Keratinocyte (primary cell): ENCODE measurements around the gene SEL1L3. TPM values are rescaled to one million over a fixed set of nuclear protein-coding genes. Genes with fewer than 3 reads are reported as not detected.

ENCODE experiments used
- DNase-seq: peaks from one replicate; pipeline ENCODE4 v3.0.0-alpha.2; 2011; ENCODE audit warnings: low read depth, missing footprints, low spot score
- FAIRE-seq: peaks from 2 replicates; lab custom pipeline; 2011; peaks lifted over from hg19 to GRCh38; lab: Jason Lieb, UNC
- H2AFZ ChIP-seq: 2 replicates; pipeline ENCODE4 v1.6.0; 2012; ENCODE audit warnings: low read length, control low read depth, inconsistent platforms; ENCODE audit not compliant: control insufficient read depth
- H3K27ac ChIP-seq: 2 replicates; pipeline ENCODE4 v1.5.1; 2011; ENCODE audit warnings: low read length; ENCODE audit not compliant: control insufficient read depth, insufficient read depth
- H3K27me3 ChIP-seq: 3 replicates; pipeline ENCODE4 v1.6.0; 2011; ENCODE audit warnings: low read length; ENCODE audit not compliant: control insufficient read depth, insufficient read depth; ENCODE audit errors: extremely low read depth
- H3K36me3 ChIP-seq, 2 experiments: 2 replicates in 1 of 2; 3 replicates in 1 of 2; pipeline ENCODE4 v1.5.1; 2011; ENCODE audit warnings: low read length in 2 of 2, mild to moderate bottlenecking in 1 of 2; ENCODE audit not compliant: control insufficient read depth in 2 of 2, insufficient read depth in 2 of 2; ENCODE audit errors: extremely low read depth in 1 of 2
- H3K4me1 ChIP-seq: 3 replicates; pipeline ENCODE4 v1.5.1; 2011; ENCODE audit warnings: low read length; ENCODE audit not compliant: control insufficient read depth, insufficient read depth; ENCODE audit errors: extremely low read depth
- H3K4me2 ChIP-seq: 3 replicates; pipeline ENCODE4 v1.6.0; 2011; ENCODE audit warnings: low read depth, low read length; ENCODE audit not compliant: control insufficient read depth, insufficient read depth; ENCODE audit errors: extremely low read depth
- H3K4me3 ChIP-seq, 3 experiments: fragments of 200-600 bp in 1 of 3; sonication (generic) in 1 of 3; 2 replicates in 2 of 3; 3 replicates in 1 of 3; pipeline ENCODE4 v1.5.1; 2011 to 2016; ENCODE audit warnings: low read length in 3 of 3, mild to moderate bottlenecking in 3 of 3, control low read depth in 2 of 3, inconsistent platforms in 1 of 3, low read depth in 1 of 3, mixed read lengths in 1 of 3, mixed run types in 1 of 3, moderate library complexity in 1 of 3; ENCODE audit not compliant: control insufficient read depth in 2 of 3, insufficient read depth in 2 of 3; ENCODE audit errors: extremely low read depth in 1 of 3
- H3K79me2 ChIP-seq: 2 replicates; pipeline ENCODE4 v1.6.0; 2012; ENCODE audit warnings: low read length; ENCODE audit not compliant: control insufficient read depth, insufficient read depth
- H3K9ac ChIP-seq: 3 replicates; pipeline ENCODE4 v1.6.0; 2011; ENCODE audit warnings: low read length; ENCODE audit not compliant: control insufficient read depth, insufficient read depth; ENCODE audit errors: extremely low read depth
- H3K9me1 ChIP-seq: 3 replicates; pipeline ENCODE4 v1.6.0; 2011; ENCODE audit warnings: low read length; ENCODE audit not compliant: control insufficient read depth, insufficient read depth; ENCODE audit errors: extremely low read depth
- H3K9me3 ChIP-seq: 2 replicates; pipeline ENCODE4 v1.5.1; 2012; ENCODE audit warnings: low read depth, low read length; ENCODE audit not compliant: control insufficient read depth
- H4K20me1 ChIP-seq: 3 replicates; pipeline ENCODE4 v1.6.0; 2011; ENCODE audit warnings: low read length; ENCODE audit not compliant: control insufficient read depth, insufficient read depth; ENCODE audit errors: extremely low read depth
- EZH2 ChIP-seq: IDR thresholded peaks from one replicate; pipeline ENCODE4 v1.6.1; 2012; ENCODE audit warnings: inconsistent platforms, mild to moderate bottlenecking, low read length, moderate library complexity
- dilution Hi-C: fragments of 300-500 bp; cut with MboI; formaldehyde crosslinking; loops from one replicate; pipeline ENCODE4 v1.7.0; 2020; ENCODE audit warnings: low sequenced_read_pairs; ENCODE audit not compliant: extremely low pct_ligation_motif_present
- polyA plus RNA-seq, 5 experiments: library from polyadenylated mRNA; depleted of rRNA in 3 of 5; stranded (reverse) in 3 of 5; stranded (forward) in 1 of 5; unstranded in 1 of 5; fragments of >200 nt; gene quantifications; 1 replicate in 1 of 5; 2 replicates in 3 of 5; 3 replicates in 1 of 5; pipeline versions ENCODE4 v1.2.1 to v1.2.3, GENCODE V29; 2011 to 2012; ENCODE audit warnings: missing spikeins in 2 of 5, low read depth in 1 of 5, low replicate concordance in 1 of 5
- TF ChIP-seq, protein P1 (sequence below), 3 experiments: IDR thresholded peaks in 1 of 3; conservative IDR thresholded peaks in 1 of 3; optimal IDR thresholded peaks in 1 of 3; 2 replicates in 2 of 3; 3 replicates in 1 of 3; pipeline versions ENCODE3 to v1.5.1; 2011; ENCODE audit warnings: low read length in 3 of 3, mild to moderate bottlenecking in 3 of 3, moderate library complexity in 2 of 3, control low read depth in 1 of 3, inconsistent platforms in 1 of 3; ENCODE audit not compliant: insufficient read depth in 2 of 3; ENCODE audit errors: extremely low read depth in 1 of 3

Gene SEL1L3
- polyA plus RNA-seq, 1 donor (not counting 4 experiments of a cell fraction or from before 2014, with no cell fraction given) = 67.9 TPM

DNA sequence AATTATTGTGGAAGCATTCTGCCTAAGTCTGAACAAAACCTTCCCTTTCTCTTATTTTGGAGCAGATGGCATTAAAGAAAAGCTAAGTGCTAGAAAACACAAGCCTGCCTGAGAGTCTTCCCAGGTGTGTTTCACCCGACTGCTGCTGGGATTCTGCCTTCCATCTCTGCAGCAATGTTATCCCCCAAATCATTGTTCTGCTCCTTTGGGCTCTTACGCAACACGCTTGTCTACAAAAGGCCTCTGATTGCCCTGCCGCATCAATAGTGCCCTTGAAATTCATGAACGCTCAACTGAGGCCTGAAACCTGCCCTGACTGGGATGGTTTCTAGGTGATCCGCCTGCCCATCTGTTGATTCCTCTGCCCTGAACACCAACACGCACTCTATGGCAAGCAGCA lies 80.3 kb downstream of the SEL1L3 start:
- no peak for DNase-seq
- FAIRE-seq = no peak
- Histone ChIP-seq H3K4me1 (peaks cover 5% of the 10 kb centered on the region), H2AFZ (no peak overlapping the region), H3K9me3 (no peaks in the 10 kb centered on the region), H4K20me1 (no peaks in the 10 kb centered on the region), H3K79me2 (no peaks in the 10 kb centered on the region), H3K27me3 (no peaks in the 10 kb centered on the region), H3K4me3 (no peak overlapping the region), H3K9me1 (no peaks in the 10 kb centered on the region), H3K9ac (no peak overlapping the region), H3K27ac (no peak overlapping the region), H3K36me3 (peaks cover 9 to 11% of the 10 kb centered on the region in 2 experiments), H3K4me2 (no peak overlapping the region)
- TF ChIP-seq, protein P1, sequence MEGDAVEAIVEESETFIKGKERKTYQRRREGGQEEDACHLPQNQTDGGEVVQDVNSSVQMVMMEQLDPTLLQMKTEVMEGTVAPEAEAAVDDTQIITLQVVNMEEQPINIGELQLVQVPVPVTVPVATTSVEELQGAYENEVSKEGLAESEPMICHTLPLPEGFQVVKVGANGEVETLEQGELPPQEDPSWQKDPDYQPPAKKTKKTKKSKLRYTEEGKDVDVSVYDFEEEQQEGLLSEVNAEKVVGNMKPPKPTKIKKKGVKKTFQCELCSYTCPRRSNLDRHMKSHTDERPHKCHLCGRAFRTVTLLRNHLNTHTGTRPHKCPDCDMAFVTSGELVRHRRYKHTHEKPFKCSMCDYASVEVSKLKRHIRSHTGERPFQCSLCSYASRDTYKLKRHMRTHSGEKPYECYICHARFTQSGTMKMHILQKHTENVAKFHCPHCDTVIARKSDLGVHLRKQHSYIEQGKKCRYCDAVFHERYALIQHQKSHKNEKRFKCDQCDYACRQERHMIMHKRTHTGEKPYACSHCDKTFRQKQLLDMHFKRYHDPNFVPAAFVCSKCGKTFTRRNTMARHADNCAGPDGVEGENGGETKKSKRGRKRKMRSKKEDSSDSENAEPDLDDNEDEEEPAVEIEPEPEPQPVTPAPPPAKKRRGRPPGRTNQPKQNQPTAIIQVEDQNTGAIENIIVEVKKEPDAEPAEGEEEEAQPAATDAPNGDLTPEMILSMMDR (optimal IDR thresholded peaks at IDR 0.05 in 1 of 3, IDR thresholded peaks at IDR 0.05 in 1 of 3, conservative IDR thresholded peaks at IDR 0.05 in 1 of 3; ENCODE audit: extremely low read depth in 1 of 3, insufficient read depth in 2 of 3, low read length in 3 of 3) = no peak
- no peak for TF ChIP-seq EZH2
- dilution Hi-C loops = no loop called here

DNA sequence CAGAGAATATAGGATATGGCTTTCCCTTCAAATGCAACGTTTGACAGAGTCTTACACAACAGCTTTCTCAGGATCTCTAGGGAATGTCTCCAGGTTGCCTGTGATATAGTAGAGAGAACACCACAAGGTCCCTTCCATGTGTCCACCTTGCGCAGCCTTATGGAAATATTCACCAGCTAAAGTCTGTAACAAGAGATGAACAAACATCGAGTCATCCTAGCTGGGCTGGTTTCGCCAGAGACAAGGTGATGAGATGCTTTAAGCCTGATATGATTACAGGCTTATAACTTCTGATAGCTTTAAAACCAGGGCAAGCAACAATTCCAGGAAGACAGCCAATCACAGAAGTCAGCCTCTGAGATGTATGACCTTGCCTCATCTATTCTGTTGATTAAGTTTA lies 83.8 kb downstream of the SEL1L3 start:
- peaks cover 5 to 11% of the 10 kb centered on the region in 2 experiments for H3K36me3 ChIP-seq
- H3K9me1 ChIP-seq = no peaks in the 10 kb centered on the region
- H3K79me2 ChIP-seq = no peaks in the 10 kb centered on the region
- H3K27me3 ChIP-seq = no peaks in the 10 kb centered on the region
- peaks cover 5% of the 10 kb centered on the region for H3K4me1 ChIP-seq
- peak; percentile 9 for DNase-seq
- TF ChIP-seq EZH2 = no peak
- TF ChIP-seq, protein P1 (optimal IDR thresholded peaks at IDR 0.05 in 1 of 3, IDR thresholded peaks at IDR 0.05 in 1 of 3, conservative IDR thresholded peaks at IDR 0.05 in 1 of 3; ENCODE audit: extremely low read depth in 1 of 3, insufficient read depth in 2 of 3, low read length in 3 of 3) = no peak
- H4K20me1 ChIP-seq = no peaks in the 10 kb centered on the region
- no peak overlapping the region for H3K9ac ChIP-seq
- no peak overlapping the region for H3K4me3 ChIP-seq
- no peak overlapping the region for H2AFZ ChIP-seq
- H3K4me2 ChIP-seq = no peak overlapping the region
- peak; percentile 84 for FAIRE-seq
- dilution Hi-C loops = no loop called here
- H3K9me3 ChIP-seq = no peaks in the 10 kb centered on the region
- no peak overlapping the region for H3K27ac ChIP-seq
